Fibroblast of peridontal ligament (primary cell): Measurements from ENCODE around the gene KCNJ15.

Experiments
- DNase-seq: peaks from one replicate; pipeline ENCODE4 v3.0.0-alpha.2; 2010; ENCODE audit errors: extremely low read depth

KCNJ15 gene

GRCh38 chr21:38325216-38325615, 68.4 kb downstream of the KCNJ15 start:
- DNase-seq: no peak

- DNase-seq: no peak
These were observed 69.1 kb downstream of the KCNJ15 start for GRCh38 chr21:38325731-38326420.

GRCh38 chr21:38326429-38326828, 69.6 kb downstream of the KCNJ15 start:
- no peak for DNase-seq

GRCh38 chr21:38326899-38327298, 70.1 kb downstream of the KCNJ15 start:
- no peak for DNase-seq

GRCh38 chr21:38327984-38328383, 71.2 kb downstream of the KCNJ15 start:
- DNase-seq: no peak

GRCh38 chr21:38329162-38329561, 72.4 kb downstream of the KCNJ15 start:
- no peak for DNase-seq

- no peak for DNase-seq
These were observed 73.9 kb downstream of the KCNJ15 start for GRCh38 chr21:38330666-38331065.

- DNase-seq: peak; percentile 74
These were observed 76.8 kb downstream of the KCNJ15 start for GRCh38 chr21:38333301-38334272.

- no peak for DNase-seq
These were observed 78.1 kb downstream of the KCNJ15 start for GRCh38 chr21:38334866-38335265.

- DNase-seq: no peak
These were observed 81.0 kb downstream of the KCNJ15 start for GRCh38 chr21:38337793-38338192.

- DNase-seq: no peak
These were observed 83.3 kb downstream of the KCNJ15 start for GRCh38 chr21:38340131-38340530.

GRCh38 chr21:38341546-38342012, 84.8 kb downstream of the KCNJ15 start:
- DNase-seq: no peak

GRCh38 chr21:38342739-38343138, 85.9 kb downstream of the KCNJ15 start:
- DNase-seq: no peak

- DNase-seq: peak; percentile 44
These were observed 86.9 kb downstream of the KCNJ15 start for GRCh38 chr21:38343691-38344090.

- no peak for DNase-seq
These were observed 89.5 kb downstream of the KCNJ15 start for GRCh38 chr21:38346286-38346685.

- DNase-seq: peak; percentile 87
These were observed 92.4 kb downstream of the KCNJ15 start for GRCh38 chr21:38349111-38349746.

- DNase-seq: no peak
These were observed 93.2 kb downstream of the KCNJ15 start for GRCh38 chr21:38349977-38350376.

- no peak for DNase-seq
These were observed 93.9 kb downstream of the KCNJ15 start for GRCh38 chr21:38350684-38351083.

GRCh38 chr21:38351176-38351959, 94.6 kb downstream of the KCNJ15 start:
- DNase-seq: no peak

GRCh38 chr21:38351961-38352521, 95.2 kb downstream of the KCNJ15 start:
- peak; percentile 90 for DNase-seq
